ENCODE results near the gene IL22.

- no peak for TF ChIP-seq CTCF (IDR thresholded peaks at IDR 0.05)
- no peak for TF ChIP-seq POLR2A (IDR thresholded peaks at IDR 0.05)
- TF ChIP-seq POLR2AphosphoS5 (IDR thresholded peaks at IDR 0.05; ENCODE audit: insufficient read depth in 1 of 2, low read depth in 1 of 2): no peak
Measured at GRCh38 chr12:68280240-68280639, 26.8 kb upstream of the IL22 start.

Measured in vagina (tissue), 2 donors.